Measurements from ENCODE around the gene ZNF629.
"Not testable (repeated sequence)": the region's sequence is repeated elsewhere in the genome, so short reads cannot be mapped to it uniquely, and the experiment has no call there.

ZNF629 gene

GRCh38 chr16:30786936-30787612, at the start of gene ZNF629:
Gene ZNF629 (minus strand): TSS chr16:30787205. CDS start chr16:30784482, 2,723 bp downstream.
- CTCF ChIA-PET = interaction anchor here (0.6 to 1.2 kb wide), 4 partner anchors 18 to 755 kb away, joined by 3 to 5 read pairs (median 4); no protein-coding TSS in a partner anchor
- TF ChIP-seq ARNT (IDR thresholded peaks at IDR 0.05) = peak; percentile 20; the same call in 1 of the 2 replicates
- TF ChIP-seq TARDBP (IDR thresholded peaks at IDR 0.05) = no peak
- TF ChIP-seq FOXM1 (IDR thresholded peaks at IDR 0.05; ENCODE audit: borderline replicate concordance) = peak; percentile 72; the same call in 1 of the 2 replicates
- TF ChIP-seq L3MBTL2 (conservative IDR thresholded peaks at IDR 0.05) = peak; percentile 66
- TF ChIP-seq ELF4 (IDR thresholded peaks at IDR 0.05) = peak; percentile 68
- TF ChIP-seq SP1 (IDR thresholded peaks at IDR 0.05) = no peak
- no peak for TF ChIP-seq HDGF (IDR thresholded peaks at IDR 0.05; ENCODE audit: borderline replicate concordance)
- no peak for TF ChIP-seq BHLHE40 (IDR thresholded peaks at IDR 0.05; ENCODE audit: borderline replicate concordance)
- POLR2A ChIA-PET = interaction anchor here (0.5 to 22.0 kb wide), 14 partner anchors 9 to 155 kb away, joined by 3 to 599 read pairs (median 5); partner anchors contain the start of genes PHKG2 and SRCAP
- DNase-seq (ENCODE audit: extremely low spot score) = peak; percentile 86

- no peak for TF ChIP-seq NFRKB (IDR thresholded peaks at IDR 0.05)
- TF ChIP-seq BHLHE40 (IDR thresholded peaks at IDR 0.05; ENCODE audit: borderline replicate concordance) = no peak
- no peak for TF ChIP-seq TARDBP (IDR thresholded peaks at IDR 0.05)
- no peak for TF ChIP-seq FOXM1 (IDR thresholded peaks at IDR 0.05; ENCODE audit: borderline replicate concordance)
- TF ChIP-seq FOXK2 (IDR thresholded peaks at IDR 0.05) = no peak
- no peak for TF ChIP-seq ELF4 (IDR thresholded peaks at IDR 0.05)
- no peak for TF ChIP-seq ZNF384 (IDR thresholded peaks at IDR 0.05)
- no peak for TF ChIP-seq PKNOX1 (IDR thresholded peaks at IDR 0.05)
- no peak for TF ChIP-seq HDGF (IDR thresholded peaks at IDR 0.05; ENCODE audit: borderline replicate concordance)
- TF ChIP-seq FOXA1 (IDR thresholded peaks at IDR 0.05) = no peak
- no peak for TF ChIP-seq ARNT (IDR thresholded peaks at IDR 0.05)
- TF ChIP-seq CTBP1 (IDR thresholded peaks at IDR 0.05; ENCODE audit: borderline replicate concordance) = no peak
- TF ChIP-seq L3MBTL2 (conservative IDR thresholded peaks at IDR 0.05) = no peak
- TF ChIP-seq SUZ12 (IDR thresholded peaks at IDR 0.05) = no peak
- no peak for TF ChIP-seq SP1 (IDR thresholded peaks at IDR 0.05)
- POLR2A ChIA-PET = interaction anchor here (1.3 kb wide), 1 partner anchor 29 kb away, joined by 4 read pairs; no protein-coding TSS in a partner anchor
- CTCF ChIA-PET = no interaction called here
- no peak for DNase-seq (ENCODE audit: extremely low spot score)
These were observed 47.2 kb upstream of the ZNF629 start for GRCh38 chr16:30834130-30834740.

- ChIA-PET POLR2A (interaction anchor here (1.4 kb wide), 1 partner anchor 24 kb away, joined by 4 read pairs; no protein-coding TSS in a partner anchor), CTCF (interaction anchor here (0.7 to 2.5 kb wide), 3 partner anchors 8 to 40 kb away, joined by 3 to 10 read pairs (median 8); no protein-coding TSS in a partner anchor)
- no peak for TF ChIP-seq NFRKB (IDR thresholded peaks at IDR 0.05)
- TF ChIP-seq ZNF384 (IDR thresholded peaks at IDR 0.05) = peak; percentile 31; the same call in 1 of the 2 replicates
- DNase-seq (ENCODE audit: extremely low spot score) = no peak
These were observed 43.0 kb upstream of the ZNF629 start for GRCh38 chr16:30830072-30830417.

GRCh38 chr16:30829130-30830071, 42.4 kb upstream of the ZNF629 start:
- ChIA-PET POLR2A (interaction anchor here (1.4 kb wide), 1 partner anchor 24 kb away, joined by 4 read pairs; no protein-coding TSS in a partner anchor), CTCF (interaction anchor here (0.7 to 2.5 kb wide), 3 partner anchors 8 to 41 kb away, joined by 3 to 10 read pairs (median 8); no protein-coding TSS in a partner anchor)
- DNase-seq (ENCODE audit: extremely low spot score) = no peak
- TF ChIP-seq ZNF384 (IDR thresholded peaks at IDR 0.05) (no peak), NFRKB (IDR thresholded peaks at IDR 0.05) (no peak), BHLHE40 (IDR thresholded peaks at IDR 0.05; ENCODE audit: borderline replicate concordance) (no peak), FOXK2 (IDR thresholded peaks at IDR 0.05) (no peak), ARNT (IDR thresholded peaks at IDR 0.05) (no peak), SP1 (IDR thresholded peaks at IDR 0.05) (no peak), L3MBTL2 (conservative IDR thresholded peaks at IDR 0.05) (no peak)

- TF ChIP-seq FOXA1 (IDR thresholded peaks at IDR 0.05) (no peak), L3MBTL2 (conservative IDR thresholded peaks at IDR 0.05) (no peak), FOXM1 (IDR thresholded peaks at IDR 0.05; ENCODE audit: borderline replicate concordance) (no peak), ELF4 (IDR thresholded peaks at IDR 0.05) (no peak), SP1 (IDR thresholded peaks at IDR 0.05) (no peak), FOXK2 (IDR thresholded peaks at IDR 0.05) (no peak), SUZ12 (IDR thresholded peaks at IDR 0.05) (no peak)
- ChIA-PET POLR2A (no interaction called here), CTCF (interaction anchor here (1.3 kb wide), 1 partner anchor 23 kb away, joined by 4 read pairs; no protein-coding TSS in a partner anchor)
- no peak for DNase-seq (ENCODE audit: extremely low spot score)
These were observed 34.9 kb upstream of the ZNF629 start for GRCh38 chr16:30821891-30822290.

- POLR2A ChIA-PET; DNase-seq (ENCODE audit: extremely low spot score): not testable (repeated sequence)
- CTCF ChIA-PET = interaction anchor here (1.3 kb wide), 1 partner anchor 23 kb away, joined by 4 read pairs; no protein-coding TSS in a partner anchor
These were observed 34.4 kb upstream of the ZNF629 start for GRCh38 chr16:30821441-30821840.

- CTCF ChIA-PET = interaction anchor here (1.3 kb wide), 1 partner anchor 24 kb away, joined by 4 read pairs; no protein-coding TSS in a partner anchor
- TF ChIP-seq NFRKB (IDR thresholded peaks at IDR 0.05) = no peak
- no peak for TF ChIP-seq BHLHE40 (IDR thresholded peaks at IDR 0.05; ENCODE audit: borderline replicate concordance)
- no peak for TF ChIP-seq L3MBTL2 (conservative IDR thresholded peaks at IDR 0.05)
- no peak for TF ChIP-seq FOXA1 (IDR thresholded peaks at IDR 0.05)
- TF ChIP-seq CTBP1 (IDR thresholded peaks at IDR 0.05; ENCODE audit: borderline replicate concordance) = no peak
- no peak for TF ChIP-seq ELF4 (IDR thresholded peaks at IDR 0.05)
- no peak for TF ChIP-seq SP1 (IDR thresholded peaks at IDR 0.05)
- no peak for TF ChIP-seq SUZ12 (IDR thresholded peaks at IDR 0.05)
- TF ChIP-seq PKNOX1 (IDR thresholded peaks at IDR 0.05) = no peak
- no peak for TF ChIP-seq FOXM1 (IDR thresholded peaks at IDR 0.05; ENCODE audit: borderline replicate concordance)
- no peak for TF ChIP-seq ZNF384 (IDR thresholded peaks at IDR 0.05)
- no peak for TF ChIP-seq LEF1 (IDR thresholded peaks at IDR 0.05; ENCODE audit: borderline replicate concordance)
- TF ChIP-seq ARNT (IDR thresholded peaks at IDR 0.05) = no peak
- POLR2A ChIA-PET = no interaction called here
- DNase-seq (ENCODE audit: extremely low spot score) = no peak
These were observed 34.0 kb upstream of the ZNF629 start for GRCh38 chr16:30820952-30821421.

Data from HEK293T (cell line).